Measurements from ENCODE around the gene CEP152.

Gene CEP152

GRCh38 chr15:48806151-48806550 lies 4.7 kb downstream of the CEP152 start:
- no peak for TF ChIP-seq CTCF (conservative IDR thresholded peaks at IDR 0.05; ENCODE audit: low read depth, low read length)
- DNase-seq (ENCODE audit: low read depth): peak; percentile 42
- H3K4me3 ChIP-seq (ENCODE audit: low read depth, low read length): no peak overlapping the region

GRCh38 chr15:48805591-48805990 lies 5.3 kb downstream of the CEP152 start:
- DNase-seq (ENCODE audit: low read depth): no peak
- no peak for TF ChIP-seq CTCF (conservative IDR thresholded peaks at IDR 0.05; ENCODE audit: low read depth, low read length)
- H3K4me3 ChIP-seq (ENCODE audit: low read depth, low read length): no peak overlapping the region

GRCh38 chr15:48803877-48804276 lies 7.0 kb downstream of the CEP152 start:
- no peak for TF ChIP-seq CTCF (conservative IDR thresholded peaks at IDR 0.05; ENCODE audit: low read depth, low read length)
- no peak for DNase-seq (ENCODE audit: low read depth)
- no peak overlapping the region for H3K4me3 ChIP-seq (ENCODE audit: low read depth, low read length)

- DNase-seq (ENCODE audit: low read depth): peak; percentile 87
- H3K4me3 ChIP-seq (ENCODE audit: low read depth, low read length): no peak overlapping the region
- TF ChIP-seq CTCF (conservative IDR thresholded peaks at IDR 0.05; ENCODE audit: low read depth, low read length): no peak
Observed at GRCh38 chr15:48802867-48803266, 8.0 kb downstream of the CEP152 start.

GRCh38 chr15:48802257-48802656 lies 8.6 kb downstream of the CEP152 start:
- H3K4me3 ChIP-seq (ENCODE audit: low read depth, low read length): no peak overlapping the region
- no peak for DNase-seq (ENCODE audit: low read depth)
- TF ChIP-seq CTCF (conservative IDR thresholded peaks at IDR 0.05; ENCODE audit: low read depth, low read length): no peak

DNA sequence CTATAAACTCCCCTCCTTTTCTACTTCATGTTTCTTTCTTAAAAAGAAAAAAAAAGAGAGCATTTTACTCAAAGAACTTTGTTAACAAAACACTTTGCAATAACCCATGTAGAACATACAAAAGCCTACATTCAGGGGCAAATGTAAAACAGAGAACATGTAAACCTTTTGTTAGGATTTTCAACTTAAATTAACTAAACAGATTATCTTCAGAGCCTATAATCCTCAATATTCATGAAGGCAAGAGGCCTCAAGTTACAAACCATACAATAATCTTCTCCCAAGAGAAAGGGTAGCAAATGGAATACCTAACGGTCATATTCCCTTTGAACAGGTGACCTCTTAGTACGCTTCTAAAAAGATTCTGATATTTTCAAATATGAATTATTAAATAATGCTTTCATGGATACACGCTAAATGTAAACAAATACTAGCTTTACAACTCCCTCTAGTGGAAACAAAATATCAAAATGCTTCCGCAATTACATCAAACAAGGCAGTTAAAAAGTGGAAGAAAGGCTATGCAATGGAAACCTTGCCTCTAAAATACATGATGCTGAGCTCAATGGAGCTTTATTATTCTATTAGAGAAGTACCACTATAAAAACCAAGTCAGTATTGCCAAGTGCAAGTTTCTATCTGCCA lies 9.9 kb downstream of the CEP152 start:
- no peak overlapping the region for H3K4me3 ChIP-seq (ENCODE audit: low read depth, low read length)
- TF ChIP-seq CTCF (conservative IDR thresholded peaks at IDR 0.05; ENCODE audit: low read depth, low read length): peak; percentile 49
- peak; percentile 74 for DNase-seq (ENCODE audit: low read depth)

DNA sequence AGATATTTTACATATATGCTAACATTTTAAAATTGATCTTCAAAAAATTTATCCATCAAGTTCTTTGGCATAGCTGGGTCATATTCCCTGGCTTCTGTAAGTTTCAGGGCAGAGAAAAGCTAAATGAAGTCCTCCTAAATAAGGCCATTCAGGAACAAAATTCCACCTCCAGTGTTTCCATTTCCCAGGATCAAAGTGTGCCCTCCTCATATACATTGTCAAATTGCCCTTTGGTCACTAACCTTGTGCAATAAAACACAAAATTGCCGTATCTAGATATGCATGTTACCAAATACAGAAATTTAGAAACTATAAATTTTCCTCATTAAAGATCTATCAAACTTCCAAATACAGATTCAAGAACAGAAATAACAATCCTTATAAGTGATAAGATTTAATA lies 10.6 kb downstream of the CEP152 start:
- TF ChIP-seq CTCF (conservative IDR thresholded peaks at IDR 0.05; ENCODE audit: low read depth, low read length): no peak
- DNase-seq (ENCODE audit: low read depth): no peak

More for the DNA sequence above, 10.6 kb downstream of the CEP152 start:
- H3K4me3 ChIP-seq (ENCODE audit: low read depth, low read length): no peak overlapping the region

Data from choroid plexus epithelial cell (primary cell).